RKO (cell line): ENCODE measurements around the gene BTAF1.

ENCODE experiments used
- DNase-seq: peaks from one replicate; pipeline ENCODE4 v3.0.0-alpha.2; 2016; ENCODE audit warnings: low spot score

Gene BTAF1

GRCh38 chr10:92052741-92053140 is 129.2 kb downstream of the BTAF1 start:
- DNase-seq = no peak

- DNase-seq = no peak
Measured at GRCh38 chr10:92054807-92055206, 131.2 kb downstream of the BTAF1 start.

- DNase-seq = no peak
Measured at GRCh38 chr10:92062273-92062672, 138.7 kb downstream of the BTAF1 start.

GRCh38 chr10:92064506-92064905 is 140.9 kb downstream of the BTAF1 start:
- DNase-seq = no peak

- no peak for DNase-seq
Measured at GRCh38 chr10:92066386-92066785, 142.8 kb downstream of the BTAF1 start.

- no peak for DNase-seq
Measured at GRCh38 chr10:92068900-92069299, 145.3 kb downstream of the BTAF1 start.

- peak; percentile 56 for DNase-seq
Measured at GRCh38 chr10:92074126-92074887, 150.7 kb downstream of the BTAF1 start.

- no peak for DNase-seq
Measured at GRCh38 chr10:92075829-92076228, 152.3 kb downstream of the BTAF1 start.

- no peak for DNase-seq
Measured at GRCh38 chr10:92076722-92077121, 153.2 kb downstream of the BTAF1 start.

GRCh38 chr10:92079003-92079402 is 155.4 kb downstream of the BTAF1 start:
- no peak for DNase-seq
